HCT116 (cell line): Measurements from ENCODE around the gene PTPRJ. TPM values are rescaled to one million over a fixed set of nuclear protein-coding genes. Genes with fewer than 3 reads are reported as not detected.

Source experiments
- ATAC-seq: fragments of 200-7000 bp; cut with Tn5 transposase; 2 replicates; pipeline ENCODE4 v1.9.1; 2020; ENCODE audit warnings: mild to moderate bottlenecking, moderate library complexity
- BruUV-seq: library from RNA; stranded (reverse); fragments of 400-500 nt; replicated peaks from 2 replicates; lab custom pipeline; 2021; lab: Mats Ljungman, UMichigan
- CTCF ChIA-PET: fragments of 300-600 bp; sonication (Branson Sonifier 250); formaldehyde crosslinking; loops from one replicate; lab custom pipeline; 2021; ENCODE audit warnings: antibody characterized with exemption; lab: Charles Lee
- POLR2A ChIA-PET: fragments of 300-600, 350-600 bp; sonication (Branson Sonifier 250); formaldehyde crosslinking; loops from one replicate; lab custom pipeline; 2021; ENCODE audit warnings: antibody characterized with exemption; lab: Charles Lee
- RAD21 ChIA-PET, 2 experiments: fragments of 300-600 bp; sonication (Branson Sonifier 250); formaldehyde crosslinking; loops; one replicate each; lab custom pipeline; 2023; ENCODE audit warnings: low total read pairs in 2 of 2; ENCODE audit not compliant: uncharacterized antibody in 2 of 2, unreplicated experiment in 2 of 2, low non-redundant PET in 1 of 2; lab: Charles Lee
- DNase-seq: peaks from one replicate; pipeline ENCODE4 v3.0.0-alpha.2; 2010; ENCODE audit warnings: low read depth, low spot score
- H2AFZ ChIP-seq: fragments of 200-600 bp; shearing (Covaris generic), sonication (generic); 2 replicates; pipeline ENCODE4 v1.6.1; 2017; ENCODE audit warnings: low read depth, mixed run types, mixed read lengths, antibody characterized with exemption, low read length; ENCODE audit not compliant: poor library complexity, severe bottlenecking
- H3K27ac ChIP-seq: 2 replicates; pipeline ENCODE4 v1.5.1; 2012; ENCODE audit warnings: low read depth, low read length
- H3K27me3 ChIP-seq: fragments of 200-600 bp; sonication (generic); 2 replicates; pipeline ENCODE4 v1.6.1; 2016; ENCODE audit warnings: mixed run types, low read length, mixed read lengths; ENCODE audit not compliant: insufficient read depth
- H3K36me3 ChIP-seq, 2 experiments: fragments of 200-500 bp in 1 of 2; fragments of 200-600 bp in 1 of 2; sonication (Bioruptor generic) in 1 of 2; sonication (generic) in 1 of 2; 2 replicates each; pipeline versions ENCODE4 v1.5.1 to v1.6.1; 2014 to 2016; ENCODE audit warnings: low read length in 2 of 2, inconsistent platforms in 1 of 2, mixed read lengths in 1 of 2, mixed run types in 1 of 2; ENCODE audit not compliant: insufficient read depth in 2 of 2, control insufficient read depth in 1 of 2
- H3K4me1 ChIP-seq, 2 experiments: fragments of 200-600 bp in 1 of 2; sonication (generic) in 1 of 2; 2 replicates each; pipeline versions ENCODE4 v1.5.1 to v1.6.1; 2012 to 2017; ENCODE audit warnings: low read length in 2 of 2, inconsistent platforms in 1 of 2, mild to moderate bottlenecking in 1 of 2, mixed read lengths in 1 of 2, mixed run types in 1 of 2, moderate library complexity in 1 of 2; ENCODE audit not compliant: insufficient read depth in 2 of 2, control insufficient read depth in 1 of 2
- H3K4me2 ChIP-seq: fragments of 200-600 bp; sonication (generic); 2 replicates; pipeline ENCODE4 v1.6.1; 2017; ENCODE audit warnings: mixed run types, low read length, mixed read lengths
- H3K4me3 ChIP-seq, 2 experiments: fragments of 200-600 bp in 1 of 2; sonication (generic) in 1 of 2; replicated peaks in 1 of 2; 2 replicates each; pipeline ENCODE4 v1.5.1; 2011 to 2016; ENCODE audit warnings: low read length in 2 of 2, control low read depth in 1 of 2, low read depth in 1 of 2, mild to moderate bottlenecking in 1 of 2, mixed read lengths in 1 of 2, mixed run types in 1 of 2
- H3K79me2 ChIP-seq: fragments of 200-600 bp; sonication (generic); 2 replicates; pipeline ENCODE4 v1.6.1; 2017; ENCODE audit warnings: mild to moderate bottlenecking, mixed run types, low read length, moderate library complexity, mixed read lengths; ENCODE audit not compliant: insufficient read depth
- H3K9ac ChIP-seq: fragments of 200-600 bp; sonication (generic); 2 replicates; pipeline ENCODE4 v1.6.1; 2016; ENCODE audit warnings: low read length, mixed read lengths
- H3K9me2 ChIP-seq: fragments of 200-600 bp; sonication (generic), shearing (Covaris generic); 2 replicates; pipeline ENCODE4 v1.6.1; 2017; ENCODE audit warnings: mixed run types, mild to moderate bottlenecking, moderate library complexity; ENCODE audit not compliant: insufficient read depth
- H3K9me3 ChIP-seq, 2 experiments: fragments of 200-500 bp in 1 of 2; fragments of 200-600 bp in 1 of 2; sonication (Bioruptor generic) in 1 of 2; sonication (generic) in 1 of 2; 2 replicates each; pipeline ENCODE4 v1.6.1; 2014 to 2017; ENCODE audit warnings: low read length in 2 of 2, mixed read lengths in 2 of 2, inconsistent platforms in 1 of 2, low read depth in 1 of 2, mild to moderate bottlenecking in 1 of 2, mixed run types in 1 of 2, moderate library complexity in 1 of 2; ENCODE audit not compliant: control insufficient read depth in 1 of 2, insufficient read depth in 1 of 2
- H4K20me1 ChIP-seq: fragments of 200-600 bp; sonication (generic), shearing (Covaris generic); 2 replicates; pipeline ENCODE4 v1.6.1; 2017; ENCODE audit warnings: mixed run types, mild to moderate bottlenecking, moderate library complexity; ENCODE audit not compliant: insufficient read depth
- CBX3 ChIP-seq: IDR thresholded peaks from 2 replicates; pipeline ENCODE4 v1.6.1; 2012; ENCODE audit warnings: low read depth
- EZH2 ChIP-seq: fragments of 200-600 bp; sonication (generic); IDR thresholded peaks from 2 replicates; pipeline ENCODE4 v1.6.1; 2017; ENCODE audit warnings: antibody characterized with exemption, mixed run types
- EZH2phosphoT487 ChIP-seq: fragments of 200-600 bp; IDR thresholded peaks from 2 replicates; pipeline ENCODE4 v1.6.1; 2018; ENCODE audit warnings: antibody characterized with exemption, borderline replicate concordance
- FOSL1 ChIP-seq: IDR thresholded peaks from 2 replicates; pipeline ENCODE4 v1.6.1; 2012; ENCODE audit warnings: low read depth
- POLR2AphosphoS5 ChIP-seq: IDR thresholded peaks from 2 replicates; pipeline ENCODE4 v1.6.1; 2011; ENCODE audit warnings: mild to moderate bottlenecking, low read depth, low read length, moderate library complexity
- SIN3A ChIP-seq: IDR thresholded peaks from 2 replicates; pipeline ENCODE4 v1.6.1; 2012; ENCODE audit warnings: low read depth
- SP1 ChIP-seq: IDR thresholded peaks from 2 replicates; pipeline ENCODE4 v1.6.1; 2012; ENCODE audit warnings: low read depth
- SRF ChIP-seq: IDR thresholded peaks from 2 replicates; pipeline ENCODE4 v1.6.1; 2012; ENCODE audit warnings: low read depth
- TCF7L2 ChIP-seq: IDR thresholded peaks from 2 replicates; pipeline ENCODE4 v1.7.0; 2011; ENCODE audit warnings: borderline replicate concordance, inconsistent platforms; ENCODE audit not compliant: insufficient read depth, insufficient read length; ENCODE audit errors: extremely low read depth
- intact Hi-C: fragments of 100-400 bp; cut with micrococcal nuclease; formaldehyde crosslinking; loops from 2 replicates; pipeline ENCODE4 v1.10.0; 2022
- total RNA-seq: library from RNA; stranded (reverse); gene quantifications from one replicate; pipeline ENCODE4 v1.2.1, GENCODE V29; 2021; ENCODE audit not compliant: unreplicated experiment
- TF ChIP-seq, protein P1 (sequence below): IDR thresholded peaks from 2 replicates; pipeline ENCODE4 v1.6.1; 2011; ENCODE audit warnings: mild to moderate bottlenecking, low read length, moderate library complexity; ENCODE audit not compliant: insufficient replicate concordance; ENCODE audit errors: extremely low read depth
- TF ChIP-seq, protein P2 (sequence below): IDR thresholded peaks from 2 replicates; pipeline ENCODE4 v1.6.1; 2012
- TF ChIP-seq, protein P3 (sequence below), 3 experiments: fragments of 200-600 bp in 1 of 3; sonication (generic) in 1 of 3; IDR thresholded peaks in 2 of 3; conservative IDR thresholded peaks in 1 of 3; 2 replicates each; pipeline ENCODE4 v1.5.1; 2012 to 2017; ENCODE audit warnings: low read depth in 2 of 3, low read length in 2 of 3, antibody characterized with exemption in 1 of 3, borderline replicate concordance in 1 of 3, control low read depth in 1 of 3, mild to moderate bottlenecking in 1 of 3, mixed read lengths in 1 of 3, mixed run types in 1 of 3, moderate library complexity in 1 of 3; ENCODE audit not compliant: insufficient read depth in 1 of 3

PTPRJ gene
- total RNA-seq, 1 experiment from 2014 or later: 19.1 TPM

DNA sequence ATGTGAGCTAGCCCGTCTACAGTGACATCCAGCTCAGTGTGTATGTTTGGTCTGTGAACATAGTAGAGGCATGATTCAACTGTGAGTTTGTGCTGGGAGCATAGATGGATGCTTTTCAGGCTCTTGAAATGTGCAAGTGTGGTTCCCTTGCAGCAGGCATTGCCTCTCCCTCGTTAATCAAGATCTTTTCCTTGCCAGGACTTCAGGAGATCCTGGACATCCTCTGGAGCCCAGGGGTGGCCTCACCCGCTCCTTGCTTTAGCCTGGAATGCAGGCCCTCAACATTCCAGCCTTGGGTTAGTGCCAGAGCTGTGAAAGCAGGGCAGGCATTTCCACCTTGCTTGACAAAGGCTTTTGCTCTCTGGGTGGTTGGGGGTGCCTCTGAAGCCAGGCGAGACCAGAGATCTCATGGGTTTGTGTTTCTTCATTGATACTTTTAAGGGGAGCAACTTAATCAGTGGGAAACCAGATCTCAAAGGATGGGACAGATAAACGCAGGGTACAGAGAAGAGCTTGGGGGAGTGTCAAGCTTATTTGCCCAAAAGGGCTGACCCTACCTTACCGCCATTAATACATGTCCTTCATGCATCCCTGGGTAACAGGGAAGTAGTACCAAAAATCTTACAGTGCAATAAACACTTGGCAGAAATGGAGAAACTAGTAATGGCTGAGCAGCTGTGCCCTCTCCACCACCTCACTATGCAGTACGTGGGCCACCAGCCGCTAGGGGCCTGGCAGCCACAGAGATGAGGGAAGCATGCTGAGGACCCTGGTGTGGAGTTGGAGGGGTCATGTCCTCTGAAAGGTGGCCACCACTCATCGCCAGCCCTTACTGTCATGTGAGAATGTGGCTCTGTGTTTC lies 72.1 kb downstream of the PTPRJ start (continued):
- TF ChIP-seq, protein P1, sequence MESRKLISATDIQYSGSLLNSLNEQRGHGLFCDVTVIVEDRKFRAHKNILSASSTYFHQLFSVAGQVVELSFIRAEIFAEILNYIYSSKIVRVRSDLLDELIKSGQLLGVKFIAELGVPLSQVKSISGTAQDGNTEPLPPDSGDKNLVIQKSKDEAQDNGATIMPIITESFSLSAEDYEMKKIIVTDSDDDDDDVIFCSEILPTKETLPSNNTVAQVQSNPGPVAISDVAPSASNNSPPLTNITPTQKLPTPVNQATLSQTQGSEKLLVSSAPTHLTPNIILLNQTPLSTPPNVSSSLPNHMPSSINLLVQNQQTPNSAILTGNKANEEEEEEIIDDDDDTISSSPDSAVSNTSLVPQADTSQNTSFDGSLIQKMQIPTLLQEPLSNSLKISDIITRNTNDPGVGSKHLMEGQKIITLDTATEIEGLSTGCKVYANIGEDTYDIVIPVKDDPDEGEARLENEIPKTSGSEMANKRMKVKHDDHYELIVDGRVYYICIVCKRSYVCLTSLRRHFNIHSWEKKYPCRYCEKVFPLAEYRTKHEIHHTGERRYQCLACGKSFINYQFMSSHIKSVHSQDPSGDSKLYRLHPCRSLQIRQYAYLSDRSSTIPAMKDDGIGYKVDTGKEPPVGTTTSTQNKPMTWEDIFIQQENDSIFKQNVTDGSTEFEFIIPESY: no peak
- no peak for TF ChIP-seq EZH2phosphoT487
- TF ChIP-seq, all 23 proteins: peak for 2

DNA sequence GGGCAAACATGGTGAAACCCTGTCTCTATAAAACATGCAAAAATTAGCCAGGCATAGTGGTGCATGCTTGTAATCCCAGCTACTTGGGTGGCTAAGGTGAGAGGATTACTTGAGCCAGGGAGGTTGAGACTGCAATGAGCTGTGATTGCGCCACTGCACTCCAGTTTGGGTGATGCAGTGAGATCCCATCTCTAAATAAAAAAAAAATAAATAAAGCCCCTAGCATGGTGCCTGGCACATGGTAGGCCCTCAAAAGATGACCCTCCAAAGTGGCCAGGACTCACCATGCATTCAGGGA lies 74.6 kb downstream of the PTPRJ start:
- H3K27me3 ChIP-seq: no peaks in the 10 kb centered on the region
- ChIA-PET RAD21 (interaction anchor here in 1 of 2 experiments (0.6 kb wide), 1 partner anchor 119 kb away, joined by 3 read pairs; no protein-coding TSS in a partner anchor), POLR2A (no interaction called here), CTCF (no interaction called here)
- H3K4me1 ChIP-seq: peaks cover 35 to 40% of the 10 kb centered on the region in 2 experiments
- intact Hi-C loops: no loop called here
- H3K27ac ChIP-seq: no peak overlapping the region
- no peaks in the 10 kb centered on the region for H4K20me1 ChIP-seq
- H3K36me3 ChIP-seq: no peaks in the 10 kb centered on the region
- no peak overlapping the region for H2AFZ ChIP-seq
- no peaks in the 10 kb centered on the region for H3K9me3 ChIP-seq
- ATAC-seq (no peak), DNase-seq (no peak)
- no peaks in the 10 kb centered on the region for H3K9me2 ChIP-seq
- BruUV-seq: no TSS peak
- peaks cover 8% of the 10 kb centered on the region; the same call in 1 of the 2 replicates for H3K79me2 ChIP-seq
- H3K9ac ChIP-seq: no peak overlapping the region
- no peak overlapping the region for H3K4me2 ChIP-seq
- H3K4me3 ChIP-seq: no peak overlapping the region
- TF ChIP-seq EZH2: no peak
- no peak for TF ChIP-seq POLR2AphosphoS5
- TF ChIP-seq CBX3: no peak
- TF ChIP-seq TCF7L2: no peak
- TF ChIP-seq SRF: no peak
- TF ChIP-seq FOSL1: no peak
- TF ChIP-seq, protein P2, sequence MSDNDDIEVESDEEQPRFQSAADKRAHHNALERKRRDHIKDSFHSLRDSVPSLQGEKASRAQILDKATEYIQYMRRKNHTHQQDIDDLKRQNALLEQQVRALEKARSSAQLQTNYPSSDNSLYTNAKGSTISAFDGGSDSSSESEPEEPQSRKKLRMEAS: no peak
- no peak for TF ChIP-seq SIN3A
- TF ChIP-seq, protein P3, sequence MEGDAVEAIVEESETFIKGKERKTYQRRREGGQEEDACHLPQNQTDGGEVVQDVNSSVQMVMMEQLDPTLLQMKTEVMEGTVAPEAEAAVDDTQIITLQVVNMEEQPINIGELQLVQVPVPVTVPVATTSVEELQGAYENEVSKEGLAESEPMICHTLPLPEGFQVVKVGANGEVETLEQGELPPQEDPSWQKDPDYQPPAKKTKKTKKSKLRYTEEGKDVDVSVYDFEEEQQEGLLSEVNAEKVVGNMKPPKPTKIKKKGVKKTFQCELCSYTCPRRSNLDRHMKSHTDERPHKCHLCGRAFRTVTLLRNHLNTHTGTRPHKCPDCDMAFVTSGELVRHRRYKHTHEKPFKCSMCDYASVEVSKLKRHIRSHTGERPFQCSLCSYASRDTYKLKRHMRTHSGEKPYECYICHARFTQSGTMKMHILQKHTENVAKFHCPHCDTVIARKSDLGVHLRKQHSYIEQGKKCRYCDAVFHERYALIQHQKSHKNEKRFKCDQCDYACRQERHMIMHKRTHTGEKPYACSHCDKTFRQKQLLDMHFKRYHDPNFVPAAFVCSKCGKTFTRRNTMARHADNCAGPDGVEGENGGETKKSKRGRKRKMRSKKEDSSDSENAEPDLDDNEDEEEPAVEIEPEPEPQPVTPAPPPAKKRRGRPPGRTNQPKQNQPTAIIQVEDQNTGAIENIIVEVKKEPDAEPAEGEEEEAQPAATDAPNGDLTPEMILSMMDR (IDR thresholded peaks at IDR 0.05 in 2 of 3, conservative IDR thresholded peaks at IDR 0.05 in 1 of 3; ENCODE audit: borderline replicate concordance in 1 of 3, insufficient read depth in 1 of 3, low read depth in 2 of 3, low read length in 2 of 3): no peak
- no peak for TF ChIP-seq SP1
